Stimulated activated CD8-positive, alpha-beta memory T cell treated with anti-CD3 and anti-CD28 coated beads, Interleukin-4, amount 100 ng/mL, for 1 hour (primary cell): ENCODE measurements around the gene UCP2.
"Not testable (repeated sequence)": the region's sequence is repeated elsewhere in the genome, so short reads cannot be mapped to it uniquely, and the experiment has no call there.

Experiments
- DNase-seq, 2 donors: peaks; one replicate each; pipeline ENCODE4 v3.0.0-alpha.2; 2020; ENCODE audit warnings: low read depth in 2 of 2, low spot score in 1 of 2

Gene UCP2

DNA sequence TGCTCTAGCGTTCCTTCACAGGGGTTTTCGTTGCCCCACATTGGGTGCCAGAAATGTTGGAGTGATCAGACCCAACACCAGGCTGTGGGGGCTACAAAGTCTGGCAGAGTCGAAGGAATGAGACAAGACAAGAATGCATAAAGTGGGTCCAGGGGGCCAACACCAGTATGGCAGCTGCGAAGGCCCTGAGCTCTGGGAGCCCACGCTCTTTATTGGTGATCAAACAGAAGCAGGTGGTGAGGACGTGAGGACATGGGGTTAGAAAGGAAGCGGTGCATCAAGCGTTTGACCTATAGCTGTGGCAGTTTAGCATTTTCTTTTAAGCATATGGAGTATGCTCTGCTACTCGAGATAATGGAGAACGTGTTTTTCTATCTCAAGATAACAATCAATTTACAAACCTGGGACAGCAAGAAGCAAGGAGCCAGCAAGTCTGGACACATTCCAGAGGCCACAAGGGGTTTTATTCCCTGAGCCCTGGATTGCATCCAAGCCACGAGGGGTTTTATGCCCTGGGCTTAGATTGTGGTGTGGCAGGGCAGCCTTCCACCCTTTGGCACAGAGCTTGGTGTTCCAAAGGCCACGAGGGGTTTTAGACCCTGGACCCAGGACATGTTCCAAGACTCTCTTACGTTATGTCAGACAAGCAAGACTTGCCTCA lies 35.7 kb downstream of the UCP2 start:
- DNase-seq, result no peak

DNA sequence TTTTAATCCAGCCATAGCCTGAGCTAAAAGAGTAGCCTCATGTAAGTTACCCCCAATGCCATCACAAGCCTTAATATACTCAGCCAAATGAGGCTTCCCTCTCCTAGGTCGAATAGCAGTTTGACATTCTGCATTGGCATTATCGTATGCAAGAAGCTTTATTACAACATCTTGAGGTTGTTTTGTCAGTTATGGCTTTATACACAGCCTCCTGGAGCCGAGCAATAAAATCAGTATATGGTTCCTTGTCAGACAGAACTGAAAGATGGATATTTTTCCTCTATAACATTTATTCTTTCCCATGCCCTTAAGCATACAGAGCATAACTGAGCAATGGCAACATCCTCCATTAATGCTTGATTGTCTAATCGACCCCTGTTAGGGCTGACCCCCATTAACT lies 37.2 kb downstream of the UCP2 start:
- DNase-seq, result no peak

DNA sequence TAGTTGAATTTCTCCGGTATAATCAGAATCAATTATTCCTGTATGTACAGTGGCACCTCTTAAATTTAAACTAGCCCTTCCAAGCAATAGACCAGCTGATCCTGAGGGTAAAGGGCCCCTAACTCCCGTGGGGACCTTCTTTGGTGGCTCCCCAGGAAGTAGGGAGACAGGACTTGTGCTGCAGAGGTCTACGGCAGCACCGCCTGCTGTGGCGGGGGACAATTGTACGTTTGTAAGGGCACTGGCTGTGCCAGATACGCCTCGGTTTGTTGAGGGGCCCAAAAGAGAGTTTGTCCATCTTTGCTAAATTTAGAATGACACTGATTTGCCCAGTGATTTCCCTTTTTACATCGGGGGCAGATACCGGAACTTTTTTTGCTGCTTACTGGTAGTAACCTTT lies 37.7 kb downstream of the UCP2 start:
- DNase-seq, result no peak

DNA sequence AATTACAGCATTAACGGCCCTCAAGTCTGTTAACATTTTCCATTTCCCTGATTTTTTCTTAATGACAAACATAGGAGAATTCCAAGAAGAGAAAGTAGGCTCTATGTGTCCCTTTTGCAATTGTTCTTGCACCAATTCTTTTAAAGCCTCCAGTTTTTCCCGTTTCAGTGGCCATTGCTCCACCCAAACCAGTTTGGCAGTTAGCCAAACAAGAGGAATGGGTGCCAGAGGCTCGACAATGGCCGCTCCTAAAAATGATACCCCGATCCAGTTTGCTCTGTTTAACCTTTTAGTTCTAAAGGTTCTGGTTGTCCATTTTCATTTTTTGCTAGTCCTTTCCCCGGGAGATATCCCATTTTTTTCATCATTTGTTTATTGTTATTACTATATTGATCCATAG lies 38.6 kb downstream of the UCP2 start:
- no peak for DNase-seq

DNA sequence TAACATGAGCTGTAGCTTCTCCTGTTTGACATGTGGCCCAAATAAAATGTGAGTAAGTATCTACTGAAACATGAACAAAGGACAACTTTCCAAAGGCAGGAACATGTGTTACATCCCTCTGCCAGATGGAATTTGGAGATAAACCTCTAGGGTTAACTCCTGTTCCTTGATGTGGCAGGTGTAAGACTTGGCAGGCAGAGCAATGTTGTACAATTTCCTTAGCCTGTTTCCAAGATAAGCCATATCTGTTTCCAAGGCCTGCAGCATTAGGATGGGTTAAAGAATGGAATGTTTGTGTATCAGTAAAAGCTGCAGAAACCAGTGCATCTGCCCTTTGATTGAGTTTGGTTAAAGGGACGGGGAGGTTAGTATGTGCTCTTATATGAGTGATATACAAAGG lies 40.6 kb downstream of the UCP2 start:
- no peak for DNase-seq

DNA sequence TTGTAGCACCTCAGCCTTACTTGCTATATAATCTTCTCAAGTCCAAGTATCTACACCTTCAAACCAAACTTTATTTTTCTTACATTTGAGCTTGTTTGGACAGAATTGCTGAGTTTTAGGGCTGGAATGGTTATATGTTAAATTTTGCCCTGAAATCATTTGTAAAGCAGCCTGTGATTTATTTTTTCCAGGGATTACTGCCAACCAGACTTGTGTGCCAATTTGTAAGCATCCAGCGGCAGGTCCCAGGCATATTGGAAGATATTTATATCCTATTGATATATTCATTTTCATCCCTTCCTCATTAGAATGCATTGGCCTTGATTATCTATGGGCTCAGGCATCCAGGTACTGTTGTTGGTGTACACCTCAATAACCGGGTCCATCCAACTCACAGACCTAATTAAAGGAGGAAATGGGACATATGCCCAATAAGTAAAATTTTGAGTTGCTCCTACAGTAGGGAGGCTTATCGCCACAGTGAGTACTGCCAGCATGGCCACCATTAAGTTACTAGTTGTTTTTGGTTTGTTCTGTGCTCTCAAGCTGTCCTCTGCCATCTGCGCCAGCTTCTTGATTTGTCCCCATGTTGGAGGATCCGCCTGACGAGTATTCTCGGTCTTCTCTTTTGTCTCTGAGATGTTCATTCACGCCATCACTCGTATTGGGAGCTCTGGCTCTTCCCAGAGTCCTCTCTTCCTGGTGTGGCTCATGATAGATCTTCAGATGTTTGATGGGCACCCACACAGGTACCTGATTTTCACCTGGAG lies 41.7 kb downstream of the UCP2 start:
- DNase-seq, result no peak

DNA sequence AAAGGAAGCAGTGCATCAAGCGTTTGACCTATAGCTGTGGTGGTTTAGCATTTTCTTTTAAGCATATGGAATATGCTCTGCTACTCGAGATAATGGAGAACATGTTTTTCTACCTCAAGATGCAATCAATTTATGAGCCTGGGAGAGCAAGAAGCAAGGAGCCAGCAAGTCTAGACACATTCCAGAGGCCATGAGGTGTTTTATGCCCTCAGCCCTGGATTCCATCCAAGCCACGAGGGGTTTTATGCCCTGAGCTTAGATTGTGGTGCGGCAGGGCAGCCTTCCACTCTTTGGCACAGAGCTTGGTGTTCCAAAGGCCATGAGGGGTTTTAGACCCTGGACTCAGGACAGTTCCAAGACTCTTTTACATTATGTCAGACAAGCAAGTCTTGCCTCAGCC lies 43.5 kb downstream of the UCP2 start:
- no peak for DNase-seq

DNA sequence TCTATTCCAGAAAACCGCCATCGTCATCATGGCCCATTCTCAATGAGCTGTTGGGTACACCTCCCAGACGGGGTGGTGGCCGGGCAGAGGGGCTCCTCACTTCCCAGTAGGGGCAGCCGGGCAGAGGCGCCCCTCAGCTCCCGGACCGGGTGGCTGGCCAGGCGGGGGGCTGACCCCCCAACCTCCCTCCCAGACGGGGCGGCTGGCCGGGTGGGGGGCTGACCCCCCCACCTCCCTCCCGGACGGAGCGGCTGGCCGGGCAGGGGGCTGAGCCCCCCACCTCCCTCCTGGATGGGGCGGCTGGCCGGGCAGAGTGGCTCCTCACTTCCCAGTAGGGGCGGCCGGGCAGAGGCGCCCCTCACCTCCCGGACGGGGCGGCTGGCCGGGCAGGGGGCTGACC lies 46.6 kb downstream of the UCP2 start:
- not testable (repeated sequence) for DNase-seq

DNA sequence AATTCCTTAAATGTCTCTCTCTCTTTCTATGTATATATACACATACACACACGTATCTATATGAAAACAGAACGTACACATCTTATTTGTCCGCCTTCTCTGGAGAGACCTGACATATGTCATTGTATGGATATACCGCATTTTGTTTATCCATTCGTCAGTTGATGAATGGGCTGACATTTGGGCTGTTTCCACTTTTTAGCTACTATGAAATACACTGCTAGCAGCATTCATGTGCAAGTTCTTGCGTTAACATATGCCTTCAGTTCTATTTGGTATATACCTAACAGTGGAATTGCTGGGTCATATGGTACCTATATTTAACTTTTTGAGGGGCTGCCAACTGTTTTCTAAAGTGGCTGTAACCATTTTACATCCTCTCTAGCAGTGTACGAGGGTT lies 49.9 kb downstream of the UCP2 start:
- DNase-seq, result no peak

DNA sequence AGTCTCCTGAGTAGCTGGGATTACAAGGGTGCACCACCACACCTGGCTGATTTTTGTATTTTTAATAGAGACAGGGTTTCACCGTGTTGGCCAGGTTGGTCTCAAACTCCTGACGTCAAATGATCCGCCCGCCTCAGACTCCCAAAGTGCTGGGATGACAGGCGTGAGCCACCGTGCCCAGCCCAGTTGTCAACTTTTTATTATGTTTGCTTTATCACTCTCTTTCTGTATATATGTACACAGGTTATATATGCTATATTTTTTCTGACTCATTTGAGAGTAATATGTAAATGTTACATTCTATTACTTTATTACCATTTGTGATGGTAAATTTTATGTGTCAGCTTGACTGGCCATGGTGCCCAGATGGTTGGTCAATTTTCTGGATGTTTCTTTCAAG lies 50.7 kb downstream of the UCP2 start:
- no peak for DNase-seq

DNA sequence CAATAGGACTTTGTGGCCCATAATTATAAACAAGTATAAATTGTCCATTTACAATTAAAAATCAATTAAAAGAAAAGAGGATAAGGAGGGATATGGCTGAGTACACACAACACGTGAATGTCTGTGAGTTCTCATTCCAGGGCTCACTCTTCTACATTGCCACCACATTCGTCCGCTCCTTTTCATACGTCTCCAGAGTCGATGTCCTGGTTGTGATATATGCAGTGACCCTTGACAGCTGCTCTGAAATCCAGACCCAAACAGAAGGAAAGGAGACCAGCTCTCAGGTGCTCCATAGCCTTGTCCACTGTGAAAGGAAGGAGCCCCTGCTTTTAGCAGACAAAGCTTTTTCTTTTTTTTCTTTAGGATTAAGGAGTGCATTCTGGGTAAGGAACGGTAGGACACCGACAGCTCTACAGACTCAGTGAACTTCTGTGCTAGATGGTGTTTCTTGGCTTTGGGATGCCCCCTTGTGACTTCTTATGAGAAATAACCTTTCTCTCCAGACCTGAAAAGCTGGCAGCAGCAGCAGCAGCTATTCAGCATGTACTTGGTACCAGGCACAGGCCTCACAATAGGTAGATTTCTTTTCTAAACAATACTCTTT lies 51.5 kb downstream of the UCP2 start:
- no peak for DNase-seq

DNA sequence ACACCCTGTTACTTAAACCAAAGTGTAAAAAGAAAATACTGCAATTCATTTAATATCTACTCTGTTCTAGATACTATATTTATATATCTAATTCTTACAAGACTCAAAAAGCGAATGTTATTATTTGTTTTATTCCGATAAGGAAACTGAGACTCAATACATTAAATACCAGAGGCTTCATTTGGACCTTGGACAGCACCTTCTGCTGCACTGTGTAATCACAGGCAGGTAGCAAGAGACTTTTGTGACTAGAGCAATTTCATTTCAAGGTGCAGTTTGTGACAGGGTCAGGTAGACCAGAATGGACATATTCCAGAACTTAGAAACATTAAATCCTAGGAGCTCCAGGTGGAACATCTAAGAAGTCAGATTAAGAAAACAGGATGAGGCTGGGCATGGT lies 53.3 kb downstream of the UCP2 start:
- DNase-seq, result no peak
